Endothelial cell of umbilical vein (primary cell): Measurements from ENCODE around the gene SIN3A.

Experiments
- CTCF ChIP-seq, 2 donors: IDR thresholded peaks; 1 replicate in 1 of 2; 2 replicates in 1 of 2; pipeline ENCODE4 v1.5.1; 2011; ENCODE audit warnings: low read length in 2 of 2, mild to moderate bottlenecking in 2 of 2, moderate library complexity in 2 of 2, control low read depth in 1 of 2, inconsistent platforms in 1 of 2, low read depth in 1 of 2; ENCODE audit not compliant: insufficient read depth in 1 of 2; ENCODE audit errors: extremely low read depth in 1 of 2
- EZH2 ChIP-seq: IDR thresholded peaks from 2 replicates; pipeline ENCODE4 v1.6.1; 2012; ENCODE audit warnings: borderline replicate concordance, low read depth, mild to moderate bottlenecking, moderate library complexity, low read length, inconsistent platforms; ENCODE audit not compliant: severe bottlenecking
- MAX ChIP-seq: IDR thresholded peaks from 2 replicates; pipeline ENCODE4 v1.6.1; 2011; ENCODE audit not compliant: insufficient read depth, insufficient read length
- POLR2AphosphoS5 ChIP-seq: IDR thresholded peaks from 2 replicates; pipeline ENCODE4 v1.6.1; 2012; ENCODE audit warnings: low read depth, mild to moderate bottlenecking, control low read depth, low read length, moderate library complexity; ENCODE audit not compliant: insufficient read depth

GRCh38 chr15:75493732-75494131, 42.2 kb upstream of the SIN3A start:
- TF ChIP-seq CTCF (IDR thresholded peaks at IDR 0.05; ENCODE audit: extremely low read depth in 1 of 2, insufficient read depth in 1 of 2, low read depth in 1 of 2, low read length in 2 of 2) (no peak), MAX (no peak), EZH2 (no peak), POLR2AphosphoS5 (no peak)
